Natural killer cell treated with Interleukin-12 subunit alpha and Interleukin-12 subunit beta and Interleukin-15 and Interleukin-18, amount 100 ng/mL, for 72 hours (primary cell): ENCODE data around the gene ANK3. TPM values are rescaled to one million over a fixed set of nuclear protein-coding genes. Genes with fewer than 3 reads are reported as not detected.
"Not testable (repeated sequence)": the region's sequence is repeated elsewhere in the genome, so short reads cannot be mapped to it uniquely, and the experiment has no call there.

Source experiments
- ATAC-seq, 2 donors: fragments of 150-1000 bp; cut with Tn5 transposase in 1 of 2; sonication (Bioruptor Pico), chemical (Tn5 transposase) in 1 of 2; 2 replicates each; pipeline ENCODE4 v1.10.0; 2021
- DNase-seq: peaks from one replicate; pipeline ENCODE4 v3.0.0; 2022; ENCODE audit warnings: low spot score
- H3K27ac Mint-ChIP-seq, 2 donors: 1 replicate in 1 of 2; 2 replicates in 1 of 2; pipeline ENCODE4 v1.8.0; 2022; ENCODE audit warnings: mixed read lengths in 2 of 2, mild to moderate bottlenecking in 1 of 2, moderate library complexity in 1 of 2
- H3K27me3 Mint-ChIP-seq, 2 donors: 1 replicate in 1 of 2; 2 replicates in 1 of 2; pipeline ENCODE4 v1.8.0; 2022; ENCODE audit warnings: mixed read lengths in 2 of 2
- H3K36me3 Mint-ChIP-seq: one replicate; pipeline ENCODE4 v1.8.0; 2022; ENCODE audit warnings: mixed read lengths
- H3K4me1 Mint-ChIP-seq, 2 donors: 1 replicate in 1 of 2; 2 replicates in 1 of 2; pipeline ENCODE4 v1.8.0; 2022; ENCODE audit warnings: low read depth in 2 of 2, mixed read lengths in 2 of 2, mild to moderate bottlenecking in 1 of 2
- H3K4me3 Mint-ChIP-seq: one replicate; pipeline ENCODE4 v1.8.0; 2022; ENCODE audit warnings: mixed read lengths
- H3K9me3 Mint-ChIP-seq: 2 replicates; pipeline ENCODE4 v1.8.0; 2022; ENCODE audit warnings: mixed read lengths
- total RNA-seq, 2 donors: library from RNA; stranded (reverse); gene quantifications; one replicate each; pipeline ENCODE4 v1.2.3, GENCODE V29; 2022

The ANK3 gene
- total RNA-seq, 2 donors from 2014 or later: 22.0 to 92.7 TPM

- no peak for ATAC-seq
These were observed 346.8 kb downstream of the ANK3 start for GRCh38 chr10:60042914-60043313.

GRCh38 chr10:60042262-60042661 lies 347.4 kb downstream of the ANK3 start:
- ATAC-seq: no peak

More at GRCh38 chr10:60042914-60043313, 346.8 kb downstream of the ANK3 start:
- Mint-ChIP-seq H3K27me3 (peaks cover 0 to 6% of the 10 kb centered on the region in 2 donors), H3K27ac (no peak overlapping the region), H3K36me3 (no peaks in the 10 kb centered on the region), H3K4me1 (no peaks in the 10 kb centered on the region), H3K9me3 (no peaks in the 10 kb centered on the region), H3K4me3 (no peak overlapping the region)
- DNase-seq: no peak

GRCh38 chr10:60041489-60042133 lies 348.1 kb downstream of the ANK3 start:
- ATAC-seq (no peak), DNase-seq (no peak)
- Mint-ChIP-seq H3K4me1 (no peaks in the 10 kb centered on the region), H3K4me3 (no peak overlapping the region), H3K9me3 (no peaks in the 10 kb centered on the region), H3K27ac (no peak overlapping the region), H3K27me3 (peaks cover 7 to 15% of the 10 kb centered on the region in 2 donors), H3K36me3 (no peaks in the 10 kb centered on the region)

More at GRCh38 chr10:60042262-60042661, 347.4 kb downstream of the ANK3 start:
- H3K4me3 Mint-ChIP-seq: no peak overlapping the region
- no peak for DNase-seq
- H3K4me1 Mint-ChIP-seq: no peaks in the 10 kb centered on the region
- no peaks in the 10 kb centered on the region for H3K36me3 Mint-ChIP-seq
- H3K9me3 Mint-ChIP-seq: no peaks in the 10 kb centered on the region
- H3K27me3 Mint-ChIP-seq: peaks cover 3 to 10% of the 10 kb centered on the region in 2 donors
- H3K27ac Mint-ChIP-seq: no peak overlapping the region

GRCh38 chr10:60040014-60040662 lies 349.5 kb downstream of the ANK3 start:
- Mint-ChIP-seq H3K27ac (no peak overlapping the region), H3K36me3 (no peaks in the 10 kb centered on the region), H3K4me3 (no peak overlapping the region), H3K27me3 (peaks cover 7 to 15% of the 10 kb centered on the region in 2 donors), H3K9me3 (no peaks in the 10 kb centered on the region), H3K4me1 (no peaks in the 10 kb centered on the region)
- no peak for DNase-seq
- no peak for ATAC-seq

- Mint-ChIP-seq H3K27ac (no peak overlapping the region), H3K4me3 (no peak overlapping the region), H3K36me3 (no peaks in the 10 kb centered on the region), H3K27me3 (peaks cover 7 to 12% of the 10 kb centered on the region in 2 donors), H3K4me1 (peaks cover 0 to 4% of the 10 kb centered on the region in 2 donors), H3K9me3 (no peaks in the 10 kb centered on the region)
- DNase-seq (no peak), ATAC-seq (peak in 1 of 2 donors; percentile 43)
These were observed 353.7 kb downstream of the ANK3 start for GRCh38 chr10:60035984-60036383.

- H3K27me3 Mint-ChIP-seq, H3K4me1 Mint-ChIP-seq, ATAC-seq, H3K36me3 Mint-ChIP-seq, H3K27ac Mint-ChIP-seq, H3K4me3 Mint-ChIP-seq, H3K9me3 Mint-ChIP-seq, DNase-seq: not testable (repeated sequence)
These were observed 354.3 kb downstream of the ANK3 start for GRCh38 chr10:60035375-60035774.

GRCh38 chr10:60032723-60033122 lies 357.0 kb downstream of the ANK3 start:
- H3K4me3 Mint-ChIP-seq: no peak overlapping the region
- no peaks in the 10 kb centered on the region for H3K9me3 Mint-ChIP-seq
- no peaks in the 10 kb centered on the region for H3K36me3 Mint-ChIP-seq
- H3K27me3 Mint-ChIP-seq: peaks cover 7 to 8% of the 10 kb centered on the region in 2 donors
- no peak for DNase-seq
- ATAC-seq: peak; percentile 77 to 87
- H3K4me1 Mint-ChIP-seq: peaks cover 0 to 4% of the 10 kb centered on the region in 2 donors
- H3K27ac Mint-ChIP-seq: no peak overlapping the region

- H3K27me3 Mint-ChIP-seq: no peaks in the 10 kb centered on the region
- no peak overlapping the region for H3K27ac Mint-ChIP-seq
- H3K36me3 Mint-ChIP-seq: no peaks in the 10 kb centered on the region
- ATAC-seq (no peak), DNase-seq (no peak)
- H3K4me1 Mint-ChIP-seq: peaks cover 0 to 4% of the 10 kb centered on the region in 2 donors
- no peak overlapping the region for H3K4me3 Mint-ChIP-seq
- H3K9me3 Mint-ChIP-seq: no peaks in the 10 kb centered on the region
These were observed 358.0 kb downstream of the ANK3 start for GRCh38 chr10:60031664-60032063.

- no peaks in the 10 kb centered on the region for H3K9me3 Mint-ChIP-seq
- H3K4me3 Mint-ChIP-seq: no peak overlapping the region
- H3K36me3 Mint-ChIP-seq: no peaks in the 10 kb centered on the region
- no peak for ATAC-seq
- H3K27me3 Mint-ChIP-seq: no peaks in the 10 kb centered on the region
- H3K27ac Mint-ChIP-seq: no peak overlapping the region
- no peak for DNase-seq
- H3K4me1 Mint-ChIP-seq: peaks cover 0 to 4% of the 10 kb centered on the region in 2 donors
These were observed 358.5 kb downstream of the ANK3 start for GRCh38 chr10:60031183-60031582.

- peaks cover 4 to 5% of the 10 kb centered on the region in 2 donors for H3K27me3 Mint-ChIP-seq
- H3K36me3 Mint-ChIP-seq: no peaks in the 10 kb centered on the region
- no peak overlapping the region for H3K4me3 Mint-ChIP-seq
- no peaks in the 10 kb centered on the region for H3K9me3 Mint-ChIP-seq
- no peak for ATAC-seq
- H3K4me1 Mint-ChIP-seq: peaks cover 0 to 4% of the 10 kb centered on the region in 2 donors
- DNase-seq: no peak
- no peak overlapping the region for H3K27ac Mint-ChIP-seq
These were observed 360.2 kb downstream of the ANK3 start for GRCh38 chr10:60029475-60029874.

- peaks cover 5% of the 10 kb centered on the region in 2 donors for H3K27me3 Mint-ChIP-seq
- no peak overlapping the region for H3K27ac Mint-ChIP-seq
- no peaks in the 10 kb centered on the region for H3K9me3 Mint-ChIP-seq
- no peaks in the 10 kb centered on the region for H3K36me3 Mint-ChIP-seq
- DNase-seq: no peak
- H3K4me1 Mint-ChIP-seq: peaks cover 0 to 4% of the 10 kb centered on the region in 2 donors
- no peak overlapping the region for H3K4me3 Mint-ChIP-seq
- no peak for ATAC-seq
These were observed 361.6 kb downstream of the ANK3 start for GRCh38 chr10:60028081-60028480.

- H3K4me3 Mint-ChIP-seq: no peak overlapping the region
- no peaks in the 10 kb centered on the region for H3K4me1 Mint-ChIP-seq
- H3K9me3 Mint-ChIP-seq: no peaks in the 10 kb centered on the region
- H3K27ac Mint-ChIP-seq: no peak overlapping the region
- DNase-seq (no peak), ATAC-seq (no peak)
- peaks cover 5% of the 10 kb centered on the region in 2 donors for H3K27me3 Mint-ChIP-seq
- no peaks in the 10 kb centered on the region for H3K36me3 Mint-ChIP-seq
These were observed 364.4 kb downstream of the ANK3 start for GRCh38 chr10:60025279-60025678.

GRCh38 chr10:60024506-60024905 lies 365.2 kb downstream of the ANK3 start:
- no peaks in the 10 kb centered on the region for H3K4me1 Mint-ChIP-seq
- ATAC-seq: no peak
- H3K4me3 Mint-ChIP-seq: no peak overlapping the region
- H3K27ac Mint-ChIP-seq: no peak overlapping the region
- H3K9me3 Mint-ChIP-seq: no peaks in the 10 kb centered on the region
- H3K36me3 Mint-ChIP-seq: no peaks in the 10 kb centered on the region
- DNase-seq: no peak
- H3K27me3 Mint-ChIP-seq: peaks cover 5% of the 10 kb centered on the region in 2 donors

GRCh38 chr10:60023155-60023877 lies 366.4 kb downstream of the ANK3 start:
- Mint-ChIP-seq H3K36me3 (no peaks in the 10 kb centered on the region), H3K4me1 (no peaks in the 10 kb centered on the region), H3K9me3 (no peaks in the 10 kb centered on the region), H3K27ac (no peak overlapping the region), H3K27me3 (peaks cover 9 to 13% of the 10 kb centered on the region in 2 donors), H3K4me3 (no peak overlapping the region)
- peak in 1 of 2 donors; percentile 52 for ATAC-seq
- DNase-seq: no peak
